H1 (cell line): Measurements from ENCODE around the gene ACVR1. TPM values are rescaled to one million over a fixed set of nuclear protein-coding genes. Genes with fewer than 3 reads are reported as not detected.

Experiments
- CTCF ChIA-PET: fragments of 300-600 bp; sonication (Branson Sonifier 250); formaldehyde crosslinking; loops from one replicate; lab custom pipeline; 2021; ENCODE audit not compliant: partially characterized antibody; lab: Charles Lee
- POLR2A ChIA-PET: fragments of 300-600 bp; sonication (Branson Sonifier 250); formaldehyde crosslinking; loops from one replicate; lab custom pipeline; 2021; ENCODE audit warnings: inconsistent platforms; ENCODE audit not compliant: partially characterized antibody; lab: Charles Lee
- DNase-seq, 2 experiments: peaks; one replicate each; pipeline versions ENCODE4 v3.0.0 to v3.0.0-alpha.2; 2010 to 2022; ENCODE audit warnings: low spot score in 2 of 2, low read depth in 1 of 2, mixed read lengths in 1 of 2
- FAIRE-seq: peaks from 2 replicates; lab custom pipeline; 2011; peaks lifted over from hg19 to GRCh38; lab: Jason Lieb, UNC
- H2AFZ ChIP-seq: 2 replicates; pipeline ENCODE4 v1.8.1; 2012; ENCODE audit warnings: low read length, inconsistent platforms
- H2AK5ac ChIP-seq: 2 replicates; pipeline ENCODE4 v1.6.1; 2013; ENCODE audit warnings: low read depth, low read length
- H2BK120ac ChIP-seq: replicated peaks from 2 replicates; pipeline ENCODE3; 2013; ENCODE audit warnings: low read depth, low read length, inconsistent platforms
- H2BK12ac ChIP-seq: 2 replicates; pipeline ENCODE4 v1.6.1; 2013; ENCODE audit warnings: low read depth, low read length
- H2BK15ac ChIP-seq: 2 replicates; pipeline ENCODE4 v1.6.1; 2013; ENCODE audit warnings: low read length
- H2BK20ac ChIP-seq: 2 replicates; pipeline ENCODE4 v1.6.1; 2013; ENCODE audit warnings: low read length
- H2BK5ac ChIP-seq: 2 replicates; pipeline ENCODE4 v1.6.1; 2013; ENCODE audit warnings: low read depth, low read length
- H3K14ac ChIP-seq: 2 replicates; pipeline ENCODE4 v1.6.1; 2013; ENCODE audit warnings: inconsistent platforms; ENCODE audit not compliant: insufficient read length
- H3K18ac ChIP-seq: 2 replicates; pipeline ENCODE4 v1.6.1; 2013; ENCODE audit warnings: low read length; ENCODE audit errors: extremely low read depth
- H3K23ac ChIP-seq: 2 replicates; pipeline ENCODE4 v1.6.1; 2013; ENCODE audit warnings: inconsistent platforms; ENCODE audit not compliant: insufficient read length
- H3K23me2 ChIP-seq: 2 replicates; pipeline ENCODE4 v1.6.1; 2013; ENCODE audit warnings: low read depth, low read length
- H3K27ac ChIP-seq: 2 replicates; pipeline ENCODE4 v1.6.1; 2011; ENCODE audit warnings: low read depth, low read length, inconsistent platforms
- H3K27me3 ChIP-seq, 4 experiments: replicated peaks in 1 of 4; 1 replicate in 1 of 4; 2 replicates in 3 of 4; pipeline versions ENCODE4 v1.6.1 to v1.8.1; 2011 to 2013; ENCODE audit warnings: low read length in 3 of 4, mild to moderate bottlenecking in 3 of 4, inconsistent platforms in 2 of 4, mixed read lengths in 2 of 4, moderate library complexity in 1 of 4; ENCODE audit not compliant: control insufficient read depth in 3 of 4, insufficient read depth in 3 of 4; ENCODE audit errors: extremely low read depth in 1 of 4
- H3K36me3 ChIP-seq, 4 experiments: 2 replicates each; pipeline versions ENCODE4 v1.6.1 to v1.8.1; 2011 to 2013; ENCODE audit warnings: mild to moderate bottlenecking in 4 of 4, low read length in 3 of 4, moderate library complexity in 2 of 4, control low read depth in 1 of 4, inconsistent platforms in 1 of 4; ENCODE audit not compliant: insufficient read depth in 4 of 4, control insufficient read depth in 2 of 4
- H3K4ac ChIP-seq: replicated peaks from 2 replicates; pipeline ENCODE3; 2013; ENCODE audit warnings: low read length, low read depth, mixed read lengths, inconsistent platforms; ENCODE audit not compliant: insufficient read length
- H3K4me1 ChIP-seq, 4 experiments: replicated peaks in 1 of 4; 1 replicate in 1 of 4; 2 replicates in 3 of 4; pipeline versions ENCODE4 v1.6.1 to v1.8.1; 2011 to 2013; ENCODE audit warnings: low read length in 3 of 4, inconsistent platforms in 2 of 4, mixed read lengths in 1 of 4; ENCODE audit not compliant: insufficient read depth in 4 of 4, control insufficient read depth in 3 of 4
- H3K4me2 ChIP-seq, 2 experiments: 2 replicates each; pipeline versions ENCODE4 v1.6.1 to v1.8.1; 2011 to 2013; ENCODE audit warnings: low read depth in 2 of 2, low read length in 2 of 2, control low read depth in 1 of 2, inconsistent platforms in 1 of 2, mild to moderate bottlenecking in 1 of 2; ENCODE audit not compliant: insufficient read depth in 1 of 2
- H3K4me3 ChIP-seq, 4 experiments: fragments of 200-600, 300-600 bp in 1 of 4; sonication (generic), shearing (Covaris generic), sonication (Bioruptor Twin) in 1 of 4; 2 replicates each; pipeline versions ENCODE4 v1.5.1 to v1.8.1; 2011 to 2016; ENCODE audit warnings: low read length in 4 of 4, low read depth in 3 of 4, control low read depth in 2 of 4, inconsistent platforms in 2 of 4, mild to moderate bottlenecking in 2 of 4, mixed read lengths in 1 of 4, moderate library complexity in 1 of 4; ENCODE audit not compliant: insufficient read depth in 2 of 4; ENCODE audit errors: extremely low read depth in 1 of 4
- H3K56ac ChIP-seq: replicated peaks from 2 replicates; pipeline ENCODE3; 2013; ENCODE audit warnings: low read depth, mild to moderate bottlenecking, mixed read lengths, low read length, inconsistent platforms; ENCODE audit not compliant: insufficient read length
- H3K79me1 ChIP-seq: 2 replicates; pipeline ENCODE4 v1.6.1; 2013; ENCODE audit warnings: low read depth, low read length, control low read depth
- H3K79me2 ChIP-seq, 2 experiments: 2 replicates each; pipeline versions ENCODE4 v1.6.1 to v1.8.1; 2012 to 2013; ENCODE audit warnings: low read length in 2 of 2, mild to moderate bottlenecking in 2 of 2, inconsistent platforms in 1 of 2; ENCODE audit not compliant: insufficient read depth in 2 of 2, control insufficient read depth in 1 of 2
- H3K9ac ChIP-seq, 4 experiments: replicated peaks in 1 of 4; 1 replicate in 1 of 4; 2 replicates in 3 of 4; pipeline versions ENCODE4 v1.6.1 to v1.8.1; 2011 to 2013; ENCODE audit warnings: low read depth in 3 of 4, low read length in 3 of 4, control low read depth in 2 of 4, mild to moderate bottlenecking in 2 of 4, moderate library complexity in 2 of 4, inconsistent platforms in 1 of 4; ENCODE audit errors: extremely low read depth in 1 of 4
- H3K9me3 ChIP-seq, 2 experiments: 2 replicates each; pipeline versions ENCODE4 v1.6.1 to v1.8.1; 2012 to 2013; ENCODE audit warnings: mild to moderate bottlenecking in 2 of 2, moderate library complexity in 2 of 2, control low read depth in 1 of 2, inconsistent platforms in 1 of 2, low read depth in 1 of 2, low read length in 1 of 2, mixed read lengths in 1 of 2; ENCODE audit not compliant: insufficient read depth in 2 of 2
- H4K20me1 ChIP-seq, 2 experiments: replicated peaks in 1 of 2; 2 replicates each; pipeline versions ENCODE3 to v1.8.1; 2011 to 2013; ENCODE audit warnings: inconsistent platforms in 2 of 2, low read length in 2 of 2, mild to moderate bottlenecking in 1 of 2; ENCODE audit not compliant: insufficient read depth in 2 of 2, control insufficient read depth in 1 of 2
- H4K5ac ChIP-seq: 2 replicates; pipeline ENCODE4 v1.6.1; 2013; ENCODE audit warnings: low read length, low read depth, mixed read lengths, inconsistent platforms; ENCODE audit not compliant: insufficient read length
- H4K8ac ChIP-seq: 2 replicates; pipeline ENCODE4 v1.8.0; 2013; ENCODE audit warnings: mild to moderate bottlenecking, moderate library complexity, low read length, inconsistent platforms; ENCODE audit not compliant: insufficient read depth; ENCODE audit errors: extremely low read depth
- H4K91ac ChIP-seq: replicated peaks from 2 replicates; pipeline ENCODE3; 2013; ENCODE audit warnings: low read length, mixed read lengths, inconsistent platforms; ENCODE audit not compliant: insufficient read length
- ASH2L ChIP-seq: fragments of 200-600, 300-600 bp; sonication (generic); IDR thresholded peaks from one replicate; pipeline ENCODE4 v1.7.1; 2017; ENCODE audit warnings: low read length
- BRCA1 ChIP-seq: IDR thresholded peaks from 2 replicates; pipeline ENCODE4 v1.6.1; 2012; ENCODE audit warnings: low read depth, low read length, improper control_type of control experiment
- CHD1 ChIP-seq: IDR thresholded peaks from 2 replicates; pipeline ENCODE4 v1.6.1; 2012; ENCODE audit warnings: low read depth, low read length, improper control_type of control experiment
- CREB1 ChIP-seq: IDR thresholded peaks from 2 replicates; pipeline ENCODE4 v1.6.1; 2012; ENCODE audit warnings: inconsistent platforms
- EGR1 ChIP-seq: IDR thresholded peaks from 2 replicates; pipeline ENCODE4 v1.6.1; 2011; ENCODE audit warnings: low read depth, low read length, borderline replicate concordance
- EZH2 ChIP-seq: fragments of 200-600 bp; sonication (generic); IDR thresholded peaks from 2 replicates; pipeline ENCODE4 v1.7.1; 2012; ENCODE audit warnings: low read depth, mild to moderate bottlenecking, moderate library complexity, low read length, inconsistent platforms; ENCODE audit not compliant: severe bottlenecking
- HDAC6 ChIP-seq: IDR thresholded peaks from one replicate; pipeline ENCODE4 v1.7.1; 2012; ENCODE audit warnings: low read depth, mild to moderate bottlenecking, inconsistent platforms, low read length, moderate library complexity
- JUND ChIP-seq: IDR thresholded peaks from 2 replicates; pipeline ENCODE4 v1.6.1; 2011; ENCODE audit warnings: mild to moderate bottlenecking, improper control_type of control experiment, low read length
- NANOG ChIP-seq: IDR thresholded peaks from 2 replicates; pipeline ENCODE4 v1.6.1; 2011; ENCODE audit warnings: low read length, low read depth, mild to moderate bottlenecking, inconsistent platforms; ENCODE audit not compliant: insufficient read depth, poor library complexity, severe bottlenecking
- NRF1 ChIP-seq: IDR thresholded peaks from 2 replicates; pipeline ENCODE4 v1.6.1; 2011; ENCODE audit warnings: mild to moderate bottlenecking, low read depth, low read length, improper control_type of control experiment
- RBBP5 ChIP-seq: IDR thresholded peaks from 2 replicates; pipeline ENCODE4 v1.7.1; 2012; ENCODE audit warnings: low read depth, mild to moderate bottlenecking, inconsistent platforms, low read length, moderate library complexity, borderline replicate concordance
- RXRA ChIP-seq: IDR thresholded peaks from 2 replicates; pipeline ENCODE4 v1.6.1; 2011; ENCODE audit warnings: low read depth, mild to moderate bottlenecking, low read length, moderate library complexity; ENCODE audit not compliant: insufficient read depth
- SAP30 ChIP-seq: fragments of 300-600 bp; sonication (generic); IDR thresholded peaks from 2 replicates; pipeline ENCODE4 v1.7.1; 2012; ENCODE audit warnings: low read length, moderate library complexity, mild to moderate bottlenecking, inconsistent platforms; ENCODE audit not compliant: insufficient read depth, insufficient replicate concordance
- SRF ChIP-seq: IDR thresholded peaks from 2 replicates; pipeline ENCODE4 v1.6.1; 2011; ENCODE audit warnings: mild to moderate bottlenecking, low read depth, low read length, moderate library complexity
- YY1 ChIP-seq: IDR thresholded peaks from 2 replicates; pipeline ENCODE4 v1.6.1; 2011; ENCODE audit warnings: low read depth, mild to moderate bottlenecking, low read length
- WGBS, 2 experiments: shearing (Covaris generic) in 1 of 2; methylation state at CpG; one replicate each; pipeline versions ENCODE4 v1.1.6 to v1.1.7; 2013 to 2015; ENCODE audit warnings: low lambda C conversion rate in 2 of 2, mixed read lengths in 2 of 2, inconsistent platforms in 1 of 2, low coverage in 1 of 2, missing lambda C conversion rate in 1 of 2; ENCODE audit not compliant: insufficient replicate concordance in 2 of 2, insufficient coverage in 1 of 2, insufficient read length in 1 of 2; ENCODE audit errors: extremely low coverage in 1 of 2, missing lambda C conversion rate in 1 of 2; 5-methylcytosine and 5-hydroxymethylcytosine counted together
- polyA plus RNA-seq, 7 experiments: library from polyadenylated mRNA; depleted of rRNA in 3 of 7; stranded (reverse) in 5 of 7; unstranded in 2 of 7; fragments of >200 nt in 5 of 7; fragments of 200-250 nt in 2 of 7; gene quantifications; 1 replicate in 5 of 7; 2 replicates in 1 of 7; 4 replicates in 1 of 7; pipeline versions ENCODE4 v1.2.1 to v1.2.3, GENCODE V29; 2011 to 2013; ENCODE audit warnings: missing spikeins in 2 of 7, mixed read lengths in 2 of 7
- total RNA-seq: library from RNA; stranded (reverse); fragmentation: NEBNext Ultra II Directional; extraction: Animal tissue kit (Norgen Biotek cat#: 25700); gene quantifications from 2 replicates; pipeline ENCODE4 v1.2.1, GENCODE V29; 2021

Gene ACVR1
- total and polyA plus RNA-seq, 2 of the 8 experiments (the other 6 are each of a cell fraction or from before 2014, with no cell fraction given), result 8.5 to 17.7 TPM

GRCh38 chr2:157835006-157835405, 41.1 kb downstream of the ACVR1 start:
- Histone ChIP-seq H3K23me2 (0 out of 2 replicates have a peak, but pooled peaks cover 2% of the 10 kb centered on the region), H3K9ac (no peak overlapping the region), H2BK15ac (no peak overlapping the region), H3K79me1 (peaks cover 2% of the 10 kb centered on the region), H4K20me1 (peaks cover 2 to 12% of the 10 kb centered on the region in 2 experiments), H3K18ac (no peak overlapping the region), H4K5ac (no peak overlapping the region), H3K56ac (no peak overlapping the region), H3K23ac (no peak overlapping the region), H3K9me3 (no peaks in the 10 kb centered on the region), H3K4ac (no peak overlapping the region), H3K36me3 (no peaks in the 10 kb centered on the region), H4K8ac (no peak overlapping the region), H2BK120ac (no peak overlapping the region), H2AK5ac (no peak overlapping the region), H3K4me2 (no peak overlapping the region), H3K4me1 (peaks cover 21 to 38% (median 26%) of the 10 kb centered on the region in 4 experiments), H3K79me2 (peaks cover 0 to 15% of the 10 kb centered on the region in 2 experiments; a peak in 1 of 4 replicates), H2AFZ (no peak overlapping the region), H3K27ac (no peak overlapping the region), H2BK12ac (no peak overlapping the region), H3K4me3 (no peak overlapping the region), H2BK20ac (no peak overlapping the region), H2BK5ac (no peak overlapping the region), H3K14ac (no peak overlapping the region), H3K27me3 (no peaks in the 10 kb centered on the region), H4K91ac (no peak overlapping the region)
- ChIA-PET POLR2A (interaction anchor here (0.6 kb wide), 1 partner anchor 18 kb away, joined by 3 read pairs; no protein-coding TSS in a partner anchor), CTCF (interaction anchor here (0.6 to 1.4 kb wide), 4 partner anchors 40 to 63 kb away, joined by 3 to 6 read pairs (median 4); no protein-coding TSS in a partner anchor)
- 97% methylated on average over 4 of the region's 4 CpGs; no CpG with 5 or more reads in 1 of the 2 experiments for WGBS, 2 experiments
- no peak for FAIRE-seq
- no peak for DNase-seq
- TF ChIP-seq NRF1 (no peak), EGR1 (no peak), CHD1 (no peak), EZH2 (no peak), NANOG (no peak), RBBP5 (no peak), CREB1 (no peak), BRCA1 (no peak), SRF (no peak), HDAC6 (no peak), RXRA (no peak), SAP30 (no peak), YY1 (no peak), JUND (no peak), ASH2L (no peak)
